Brain microvascular endothelial cell (primary cell): ENCODE measurements around the gene PLD6.

Experiments used
- DNase-seq: peaks from one replicate; pipeline ENCODE4 v3.0.0-alpha.2; 2020
- H3K27ac ChIP-seq: fragments of 250-450 bp; sonication (Bioruptor Pico); 2 replicates; pipeline ENCODE4 v1.5.1; 2020; ENCODE audit warnings: mild to moderate bottlenecking, moderate library complexity
- H3K27me3 ChIP-seq: fragments of 250-450 bp; sonication (Bioruptor Pico); replicated peaks from 2 replicates; pipeline ENCODE4 v1.5.1; 2020; ENCODE audit warnings: mild to moderate bottlenecking
- H3K36me3 ChIP-seq: fragments of 250-450 bp; sonication (Bioruptor Pico); replicated peaks from 2 replicates; pipeline ENCODE4 v1.5.1; 2020; ENCODE audit warnings: mild to moderate bottlenecking
- H3K4me3 ChIP-seq: 2 replicates; pipeline ENCODE4 v1.5.1; 2011; ENCODE audit warnings: low read depth, mild to moderate bottlenecking, control low read depth, low read length, moderate library complexity
- CTCF ChIP-seq: IDR thresholded peaks from 2 replicates; pipeline ENCODE4 v1.5.1; 2011; ENCODE audit warnings: low read depth, mild to moderate bottlenecking, moderate library complexity, low read length, control low read depth, inconsistent platforms; ENCODE audit errors: missing control alignments
- in situ Hi-C: cut with HindIII; loops from 2 replicates; pipeline ENCODE4 v1.10.0; 2017; ENCODE audit warnings: low sequenced_read_pairs, low pct_ligation_motif_present

Gene PLD6

DNA sequence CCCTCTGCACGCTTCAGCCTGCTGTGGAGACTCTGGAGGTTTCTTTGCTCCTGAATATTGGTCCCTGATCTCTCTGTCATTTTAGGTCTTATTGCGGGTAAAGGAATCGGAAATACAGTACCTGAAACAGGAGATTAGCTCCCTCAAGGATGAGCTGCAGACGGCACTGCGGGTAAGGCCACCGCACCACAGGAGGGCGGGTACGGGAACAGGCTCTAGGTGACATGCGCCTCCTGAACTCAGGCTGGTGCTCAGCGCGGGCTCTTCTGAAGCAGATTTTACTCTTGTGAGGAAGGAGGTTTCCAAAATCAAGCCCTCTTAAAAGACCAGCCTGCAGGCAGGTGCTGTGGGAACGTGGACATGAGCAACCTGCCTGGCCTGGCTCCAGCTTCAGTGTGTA, 29.8 kb downstream of the PLD6 start:
- Histone ChIP-seq H3K27me3 (no peaks in the 10 kb centered on the region), H3K4me3 (no peak overlapping the region), H3K27ac (no peak overlapping the region), H3K36me3 (peaks cover 88% of the 10 kb centered on the region)
- in situ Hi-C loops: no loop called here
- no peak for DNase-seq
- no peak for TF ChIP-seq CTCF

DNA sequence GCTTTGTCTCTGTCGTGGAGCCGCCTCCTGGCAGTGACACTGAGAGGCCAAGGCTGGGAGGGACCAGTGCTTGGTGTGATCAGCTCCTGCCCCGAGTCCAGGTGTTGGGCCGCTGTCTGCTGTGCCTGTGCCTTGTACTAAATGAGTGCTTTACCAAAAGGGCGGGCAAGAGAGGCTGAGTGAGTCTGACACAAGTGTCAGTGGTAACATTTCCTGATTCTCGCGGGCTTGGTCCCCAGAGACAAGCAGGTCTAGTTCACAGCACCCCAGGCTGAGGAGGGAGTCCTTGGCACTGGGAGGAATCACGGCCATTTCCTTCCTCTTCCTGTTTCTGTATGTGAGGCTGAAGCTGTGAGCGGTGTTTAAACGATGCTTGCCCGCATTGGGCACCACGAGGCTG, 30.2 kb downstream of the PLD6 start:
- in situ Hi-C loops: no loop called here
- TF ChIP-seq CTCF: no peak
- no peak overlapping the region for H3K27ac ChIP-seq
- H3K4me3 ChIP-seq: no peak overlapping the region
- H3K36me3 ChIP-seq: peaks cover 84% of the 10 kb centered on the region
- H3K27me3 ChIP-seq: no peaks in the 10 kb centered on the region
- no peak for DNase-seq

DNA sequence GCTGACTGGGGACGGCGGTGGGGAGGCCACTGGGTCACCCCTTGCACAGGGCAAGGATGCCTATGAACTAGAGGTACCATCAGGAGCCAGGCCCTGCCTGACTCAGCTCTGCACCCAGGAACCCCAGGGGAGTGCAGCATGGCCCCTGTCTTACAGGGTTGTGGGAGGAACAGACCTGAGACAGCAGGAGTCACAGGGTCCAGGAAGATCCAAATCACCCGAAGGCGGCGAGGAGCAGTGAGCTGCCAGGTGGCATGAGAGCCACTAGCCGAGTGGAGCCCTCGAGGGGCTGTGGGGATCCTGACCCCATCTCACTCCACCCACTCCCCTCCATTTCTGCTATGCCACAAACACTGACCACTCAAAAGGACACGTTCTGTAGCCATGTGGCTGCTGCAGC, 30.8 kb downstream of the PLD6 start:
- no peak overlapping the region for H3K4me3 ChIP-seq
- in situ Hi-C loops: no loop called here
- peaks cover 79% of the 10 kb centered on the region for H3K36me3 ChIP-seq
- no peak for DNase-seq
- H3K27ac ChIP-seq: no peak overlapping the region
- no peaks in the 10 kb centered on the region for H3K27me3 ChIP-seq
- TF ChIP-seq CTCF: no peak

DNA sequence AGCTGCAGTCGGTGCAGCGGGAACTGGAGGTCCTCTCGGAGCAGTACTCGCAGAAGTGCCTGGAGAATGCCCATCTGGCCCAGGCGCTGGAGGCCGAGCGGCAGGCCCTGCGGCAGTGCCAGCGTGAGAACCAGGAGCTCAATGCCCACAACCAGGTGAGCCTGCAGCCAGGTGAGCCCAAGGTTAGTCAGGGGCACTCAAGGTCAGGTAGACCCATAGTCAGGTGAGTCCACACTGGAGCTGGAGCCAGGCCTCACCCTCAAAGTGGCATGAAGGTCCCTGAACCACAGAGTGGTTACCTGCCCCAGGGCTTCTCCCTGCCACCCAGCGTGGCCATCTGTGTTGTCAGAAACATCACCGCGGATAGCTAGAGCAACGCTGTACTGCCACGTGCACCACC, 32.2 kb downstream of the PLD6 start:
- Histone ChIP-seq H3K36me3 (peaks cover 76% of the 10 kb centered on the region), H3K27ac (no peak overlapping the region), H3K27me3 (no peaks in the 10 kb centered on the region), H3K4me3 (no peak overlapping the region)
- DNase-seq: no peak
- no peak for TF ChIP-seq CTCF
- in situ Hi-C loops: no loop called here

DNA sequence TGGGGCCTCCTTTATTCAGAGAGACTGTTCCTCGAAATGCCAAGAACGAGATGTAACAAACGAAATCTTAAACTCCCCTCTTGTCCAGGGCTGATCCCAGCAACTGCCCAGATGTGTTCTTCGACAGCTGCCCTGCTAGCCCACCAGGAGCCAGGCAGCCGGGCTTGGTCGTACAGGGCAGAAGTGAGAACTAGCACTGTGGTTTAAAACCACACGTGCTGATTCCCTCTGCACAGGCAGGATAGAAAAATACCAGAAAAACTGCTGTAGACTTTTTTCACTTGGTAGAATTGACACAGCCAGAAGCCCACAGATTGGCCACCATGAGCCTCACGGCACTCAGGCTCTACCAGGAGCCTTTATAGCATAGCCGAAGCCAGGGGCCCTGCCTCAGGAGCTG, 33.1 kb downstream of the PLD6 start:
- in situ Hi-C loops: no loop called here
- Histone ChIP-seq H3K4me3 (no peak overlapping the region), H3K36me3 (peaks cover 78% of the 10 kb centered on the region), H3K27me3 (no peaks in the 10 kb centered on the region), H3K27ac (no peak overlapping the region)
- no peak for TF ChIP-seq CTCF
- DNase-seq: no peak
